Prostate gland (tissue), 2 donors: ENCODE results near the gene BTF3. TPM values are rescaled to one million over a fixed set of nuclear protein-coding genes. Genes with fewer than 3 reads are reported as not detected.

Experiments used
- DNase-seq: peaks from one replicate; pipeline ENCODE4 v3.0.0-alpha.2; 2019; ENCODE audit warnings: low spot score
- H3K27ac ChIP-seq, 2 donors: fragments of 200-600 bp; sonication (generic); 2 replicates each; pipeline ENCODE4 v1.5.1; 2017 to 2019
- H3K27me3 ChIP-seq: fragments of 200-600 bp; sonication (generic); replicated peaks from 2 replicates; pipeline ENCODE4 v1.5.1; 2019; ENCODE audit not compliant: insufficient read depth
- H3K36me3 ChIP-seq, 2 donors: fragments of 200-600 bp; sonication (generic); 1 replicate in 1 of 2; 2 replicates in 1 of 2; pipeline versions ENCODE4 v1.5.1 to v1.8.1; 2017 to 2019
- H3K4me1 ChIP-seq: fragments of 200-600 bp; sonication (generic); replicated peaks from 2 replicates; pipeline ENCODE4 v1.5.1; 2019
- H3K4me3 ChIP-seq, 2 donors: fragments of 200-600 bp; sonication (generic); 2 replicates each; pipeline ENCODE4 v1.5.1; 2017 to 2019
- H3K9me3 ChIP-seq: fragments of 200-600 bp; sonication (generic); 2 replicates; pipeline ENCODE4 v1.5.1; 2017
- POLR2A ChIP-seq: fragments of 450-650 bp; IDR thresholded peaks from one replicate; pipeline ENCODE4 v1.6.1; 2016; ENCODE audit warnings: antibody characterized with exemption, mild to moderate bottlenecking
- POLR2AphosphoS5 ChIP-seq: sonication (generic); formaldehyde crosslinking; IDR thresholded peaks from one replicate; pipeline ENCODE4 v1.6.1; 2017; ENCODE audit warnings: antibody characterized with exemption
- WGBS: methylation state at CpG from one replicate; pipeline ENCODE4 v1.1.5; 2018; 5-methylcytosine and 5-hydroxymethylcytosine counted together
- intact Hi-C: fragments of 100-400 bp; cut with DNase I; formaldehyde crosslinking; loops from one replicate; pipeline ENCODE4 v1.14.2; 2022
- total RNA-seq, 2 donors: library from RNA; depleted of rRNA; stranded (reverse); fragments of >200 nt; gene quantifications; one replicate each; pipeline ENCODE4 v1.1.0, GENCODE V29; 2016
- TF ChIP-seq, protein P1 (sequence below), 4 experiments: fragments of 200-600 bp in 2 of 4; fragments of 450-650 bp in 2 of 4; sonication (generic) in 2 of 4; IDR thresholded peaks; 1 replicate in 3 of 4; 2 replicates in 1 of 4; pipeline ENCODE4 v1.5.1; 2016 to 2019; ENCODE audit warnings: antibody characterized with exemption in 4 of 4, mild to moderate bottlenecking in 2 of 4, moderate library complexity in 2 of 4

BTF3 gene
- total RNA-seq, 2 donors from 2014 or later = 363 to 598 TPM

DNA sequence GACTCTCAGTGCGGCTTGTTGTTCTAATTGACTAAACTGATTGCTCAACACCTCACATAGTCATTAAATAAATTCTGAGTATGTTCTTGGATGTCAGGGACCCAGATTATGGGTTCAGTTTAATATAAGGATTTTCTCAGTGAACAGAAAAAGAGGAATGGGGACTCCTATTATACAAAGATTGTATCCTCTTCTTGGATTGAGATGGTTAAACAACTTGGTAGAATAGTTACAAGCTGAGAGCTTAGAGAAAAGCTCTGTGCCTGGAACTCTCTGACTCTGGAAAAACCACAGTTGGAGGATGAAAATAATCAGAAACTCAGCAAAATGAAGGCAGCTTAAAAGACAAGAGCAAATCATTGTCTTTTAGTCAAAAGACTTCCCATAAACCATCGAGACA lies 36.7 kb downstream of the BTF3 start:
- Histone ChIP-seq H3K4me3 (no peak overlapping the region), H3K4me1 (no peaks in the 10 kb centered on the region), H3K9me3 (no peaks in the 10 kb centered on the region), H3K27ac (no peak overlapping the region), H3K27me3 (no peaks in the 10 kb centered on the region), H3K36me3 (no peaks in the 10 kb centered on the region)
- intact Hi-C loops = no loop called here
- 93% methylated on average over 2 of the region's 2 CpGs for WGBS
- DNase-seq = no peak
- TF ChIP-seq POLR2A (no peak), POLR2AphosphoS5 (no peak)
- TF ChIP-seq, protein P1, sequence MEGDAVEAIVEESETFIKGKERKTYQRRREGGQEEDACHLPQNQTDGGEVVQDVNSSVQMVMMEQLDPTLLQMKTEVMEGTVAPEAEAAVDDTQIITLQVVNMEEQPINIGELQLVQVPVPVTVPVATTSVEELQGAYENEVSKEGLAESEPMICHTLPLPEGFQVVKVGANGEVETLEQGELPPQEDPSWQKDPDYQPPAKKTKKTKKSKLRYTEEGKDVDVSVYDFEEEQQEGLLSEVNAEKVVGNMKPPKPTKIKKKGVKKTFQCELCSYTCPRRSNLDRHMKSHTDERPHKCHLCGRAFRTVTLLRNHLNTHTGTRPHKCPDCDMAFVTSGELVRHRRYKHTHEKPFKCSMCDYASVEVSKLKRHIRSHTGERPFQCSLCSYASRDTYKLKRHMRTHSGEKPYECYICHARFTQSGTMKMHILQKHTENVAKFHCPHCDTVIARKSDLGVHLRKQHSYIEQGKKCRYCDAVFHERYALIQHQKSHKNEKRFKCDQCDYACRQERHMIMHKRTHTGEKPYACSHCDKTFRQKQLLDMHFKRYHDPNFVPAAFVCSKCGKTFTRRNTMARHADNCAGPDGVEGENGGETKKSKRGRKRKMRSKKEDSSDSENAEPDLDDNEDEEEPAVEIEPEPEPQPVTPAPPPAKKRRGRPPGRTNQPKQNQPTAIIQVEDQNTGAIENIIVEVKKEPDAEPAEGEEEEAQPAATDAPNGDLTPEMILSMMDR (IDR thresholded peaks at IDR 0.05) = no peak

DNA sequence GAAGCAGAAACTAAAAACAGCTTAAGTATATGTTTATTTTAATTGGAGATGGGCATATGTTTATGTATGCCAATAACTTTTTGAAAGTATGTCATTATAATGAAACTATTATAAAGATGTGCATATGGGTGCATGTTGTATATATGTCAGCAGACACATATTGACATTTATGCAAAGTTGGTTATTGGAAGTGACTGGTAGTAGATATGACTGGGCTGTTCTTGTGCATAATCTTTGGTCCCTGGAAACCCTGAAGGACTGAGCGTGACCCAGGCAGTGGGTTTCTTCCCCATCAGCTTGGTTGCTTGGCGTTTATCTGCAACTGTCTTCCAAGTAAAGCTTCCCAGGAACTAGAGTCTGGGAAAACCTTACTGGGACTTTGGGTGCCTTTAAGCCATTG lies 41.5 kb downstream of the BTF3 start:
- intact Hi-C loops = no loop called here
- WGBS = 72% methylated on average over 2 of the region's 2 CpGs
- TF ChIP-seq POLR2A (no peak), POLR2AphosphoS5 (no peak)
- TF ChIP-seq, protein P1 (IDR thresholded peaks at IDR 0.05) = no peak
- Histone ChIP-seq H3K27ac (no peak overlapping the region), H3K4me1 (peaks cover 21% of the 10 kb centered on the region), H3K9me3 (no peaks in the 10 kb centered on the region), H3K36me3 (no peaks in the 10 kb centered on the region), H3K27me3 (no peaks in the 10 kb centered on the region), H3K4me3 (no peak overlapping the region)
- no peak for DNase-seq

DNA sequence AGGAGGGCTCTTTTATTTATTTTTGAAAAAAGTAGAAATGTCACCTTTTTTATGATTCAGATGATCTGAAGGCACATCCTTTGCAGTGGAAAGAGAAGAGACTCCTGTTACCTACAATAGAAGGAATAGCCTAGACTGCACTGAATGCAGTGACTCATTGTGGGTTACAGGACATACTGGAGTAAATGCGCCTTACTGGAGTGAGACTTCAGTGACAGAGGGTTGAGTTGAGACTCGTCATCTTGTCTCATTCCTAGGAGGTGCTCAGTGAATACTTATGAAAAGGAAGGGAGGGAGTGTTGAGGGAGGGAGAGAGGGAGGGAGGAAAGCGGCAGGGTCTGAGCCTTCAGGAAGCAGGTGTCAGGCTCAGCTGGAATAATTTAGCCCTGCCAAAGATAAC lies 42.0 kb downstream of the BTF3 start:
- intact Hi-C loops = no loop called here
- Histone ChIP-seq H3K27me3 (no peaks in the 10 kb centered on the region), H3K4me1 (peaks cover 21% of the 10 kb centered on the region), H3K27ac (peak overlapping the region; percentile 82 to 88), H3K36me3 (no peaks in the 10 kb centered on the region), H3K9me3 (no peaks in the 10 kb centered on the region), H3K4me3 (no peak overlapping the region)
- 37% methylated on average over 3 of the region's 3 CpGs for WGBS
- TF ChIP-seq POLR2A (no peak), POLR2AphosphoS5 (peak; percentile 11)
- TF ChIP-seq, protein P1 (IDR thresholded peaks at IDR 0.05) = no peak
- DNase-seq = peak; percentile 14

DNA sequence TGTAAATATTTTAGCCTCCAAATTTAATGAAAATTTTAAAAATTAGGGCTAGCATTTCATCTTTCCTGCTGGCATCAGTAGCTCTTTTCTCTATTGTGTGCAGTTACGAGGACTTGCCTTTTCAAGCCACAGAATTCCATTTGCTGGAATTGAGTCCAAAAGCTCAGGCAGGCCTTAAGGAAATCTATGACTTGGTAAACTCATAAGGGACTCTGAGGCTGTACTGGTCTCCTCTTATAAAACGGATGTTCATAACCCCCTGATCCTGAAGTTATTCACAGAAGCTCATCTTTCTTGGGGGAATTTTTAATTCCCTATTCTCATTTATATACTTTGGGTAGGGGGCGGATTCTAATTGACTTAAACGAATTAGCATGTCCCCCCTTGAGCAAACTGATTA lies 43.8 kb downstream of the BTF3 start:
- H3K27me3 ChIP-seq = no peaks in the 10 kb centered on the region
- DNase-seq = peak; percentile 55
- H3K4me1 ChIP-seq = peaks cover 21% of the 10 kb centered on the region
- WGBS = 14% methylated on average over 4 of the region's 4 CpGs
- TF ChIP-seq, protein P1 (IDR thresholded peaks at IDR 0.05) = no peak
- no peak for TF ChIP-seq POLR2A
- no peak for TF ChIP-seq POLR2AphosphoS5
- H3K36me3 ChIP-seq = no peaks in the 10 kb centered on the region
- intact Hi-C loops = no loop called here
- peak overlapping the region; percentile 82 to 88 for H3K27ac ChIP-seq
- no peak overlapping the region for H3K4me3 ChIP-seq
- no peaks in the 10 kb centered on the region for H3K9me3 ChIP-seq
